Neuronal stem cell (in vitro differentiated cells): Measurements from ENCODE around the gene TNNT1.
A peak's percentile ranks its signal among the peaks of the same experiment; 100 is the strongest.

Source experiments
- DNase-seq: peaks from one replicate; pipeline ENCODE4 v3.0.0-alpha.2; 2013; ENCODE audit warnings: low spot score
- H2AFZ ChIP-seq: one replicate; pipeline ENCODE4 v1.6.1; 2013; ENCODE audit warnings: mild to moderate bottlenecking, low read length, inconsistent platforms
- H2AK5ac ChIP-seq: 2 replicates; pipeline ENCODE4 v1.6.1; 2013; ENCODE audit warnings: low read depth, mild to moderate bottlenecking, inconsistent platforms, low read length, moderate library complexity, mixed read lengths
- H2BK120ac ChIP-seq: 2 replicates; pipeline ENCODE4 v1.6.1; 2013; ENCODE audit warnings: low read depth, mild to moderate bottlenecking, inconsistent platforms, low read length, moderate library complexity, mixed read lengths
- H2BK12ac ChIP-seq: one replicate; pipeline ENCODE4 v1.6.1; 2013; ENCODE audit warnings: low read length, inconsistent platforms
- H2BK15ac ChIP-seq: 2 replicates; pipeline ENCODE4 v1.6.1; 2013; ENCODE audit warnings: mild to moderate bottlenecking, low read length, inconsistent platforms, mixed read lengths
- H2BK5ac ChIP-seq: one replicate; pipeline ENCODE4 v1.6.1; 2013; ENCODE audit warnings: inconsistent platforms, mild to moderate bottlenecking, low read length, moderate library complexity
- H3K14ac ChIP-seq: one replicate; pipeline ENCODE4 v1.6.1; 2013; ENCODE audit warnings: low read length, inconsistent platforms
- H3K18ac ChIP-seq: 2 replicates; pipeline ENCODE4 v1.6.1; 2013; ENCODE audit warnings: low read length, inconsistent platforms
- H3K23ac ChIP-seq: 2 replicates; pipeline ENCODE4 v1.6.1; 2013; ENCODE audit warnings: low read depth, mild to moderate bottlenecking, mixed read lengths, low read length, inconsistent platforms; ENCODE audit not compliant: poor library complexity
- H3K27ac ChIP-seq: replicated peaks from 3 replicates; pipeline ENCODE4 v1.5.1; 2013; ENCODE audit warnings: low read length, inconsistent platforms
- H3K27me3 ChIP-seq, 3 experiments: 2 replicates each; pipeline ENCODE4 v1.6.1; 2013; ENCODE audit warnings: low read length in 3 of 3, mild to moderate bottlenecking in 2 of 3, inconsistent platforms in 1 of 3, low read depth in 1 of 3, mixed read lengths in 1 of 3, moderate library complexity in 1 of 3; ENCODE audit not compliant: control insufficient read depth in 3 of 3, insufficient read depth in 3 of 3
- H3K36me3 ChIP-seq, 2 donors: replicated peaks in 1 of 2; 2 replicates each; pipeline ENCODE4 v1.6.1; 2013; ENCODE audit warnings: low read length in 2 of 2; ENCODE audit not compliant: control insufficient read depth in 2 of 2, insufficient read depth in 2 of 2
- H3K4ac ChIP-seq: 2 replicates; pipeline ENCODE4 v1.6.1; 2013; ENCODE audit warnings: inconsistent platforms, mild to moderate bottlenecking, low read length, moderate library complexity
- H3K4me1 ChIP-seq, 2 donors: 1 replicate in 1 of 2; 2 replicates in 1 of 2; pipeline ENCODE4 v1.6.1; 2013; ENCODE audit warnings: low read length in 2 of 2, low read depth in 1 of 2; ENCODE audit not compliant: control insufficient read depth in 2 of 2, insufficient read depth in 1 of 2
- H3K4me2 ChIP-seq: one replicate; pipeline ENCODE4 v1.6.1; 2013; ENCODE audit warnings: mild to moderate bottlenecking, low read length, inconsistent platforms; ENCODE audit not compliant: insufficient read depth, poor library complexity, severe bottlenecking
- H3K4me3 ChIP-seq, 2 donors: 2 replicates each; pipeline ENCODE4 v1.5.1; 2013; ENCODE audit warnings: low read length in 2 of 2, mild to moderate bottlenecking in 2 of 2, inconsistent platforms in 1 of 2, moderate library complexity in 1 of 2
- H3K79me1 ChIP-seq: one replicate; pipeline ENCODE4 v1.6.1; 2013; ENCODE audit warnings: low read depth, mild to moderate bottlenecking, inconsistent platforms, low read length, moderate library complexity
- H3K9ac ChIP-seq: one replicate; pipeline ENCODE4 v1.6.1; 2013; ENCODE audit warnings: mild to moderate bottlenecking, low read depth, low read length, inconsistent platforms; ENCODE audit not compliant: poor library complexity
- H3K9me3 ChIP-seq, 2 donors: replicated peaks in 1 of 2; 2 replicates each; pipeline versions ENCODE3 to v1.6.1; 2013; ENCODE audit warnings: low read length in 2 of 2, mild to moderate bottlenecking in 2 of 2, inconsistent platforms in 1 of 2, low read depth in 1 of 2, mixed read lengths in 1 of 2, moderate library complexity in 1 of 2; ENCODE audit not compliant: control insufficient read depth in 2 of 2, insufficient read depth in 1 of 2
- H4K8ac ChIP-seq: one replicate; pipeline ENCODE4 v1.6.1; 2013; ENCODE audit warnings: low read depth, mild to moderate bottlenecking, inconsistent platforms, low read length, moderate library complexity
- H4K91ac ChIP-seq: one replicate; pipeline ENCODE4 v1.6.1; 2013; ENCODE audit warnings: low read length, low read depth, mild to moderate bottlenecking, inconsistent platforms; ENCODE audit not compliant: poor library complexity
- WGBS, 2 donors: extraction: QIAGEN DNeasy Blood & Tissue Kit; methylation state at CpG; one replicate each; pipeline ENCODE4 v1.1.7; 2013; ENCODE audit warnings: missing lambda C conversion rate in 2 of 2, mixed read lengths in 1 of 2; ENCODE audit not compliant: insufficient read length in 2 of 2, insufficient replicate concordance in 1 of 2; ENCODE audit errors: extremely low coverage in 2 of 2; 5-methylcytosine and 5-hydroxymethylcytosine counted together

The TNNT1 gene

DNA sequence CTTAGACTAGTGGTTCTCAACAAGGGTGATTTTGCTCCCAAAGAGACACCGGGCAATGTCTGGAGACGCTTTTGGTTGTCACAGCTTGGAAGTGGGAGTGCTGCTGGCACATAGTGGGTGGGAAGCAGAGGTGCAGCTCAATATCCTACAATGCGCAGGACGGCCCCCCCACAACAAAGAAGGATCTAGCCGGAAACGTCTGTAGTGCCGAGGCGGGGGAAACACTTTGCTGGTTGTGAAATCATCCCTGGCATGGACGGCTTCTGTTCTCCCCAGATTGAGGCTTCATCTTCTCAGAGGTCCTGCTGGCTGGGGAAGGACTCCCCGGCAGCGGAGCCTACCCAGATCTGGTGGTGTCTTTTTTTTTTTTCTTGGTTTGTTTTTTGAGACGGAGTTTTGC, 44.5 kb upstream of the TNNT1 start:
- Histone ChIP-seq H3K4ac (no peak overlapping the region), H2AFZ (no peak overlapping the region), H2BK15ac (no peak overlapping the region), H3K4me3 (no peak overlapping the region), H3K9me3 (no peaks in the 10 kb centered on the region), H2BK12ac (no peak overlapping the region), H3K4me2 (no peak overlapping the region), H3K9ac (no peak overlapping the region), H3K79me1 (no peaks in the 10 kb centered on the region), H3K36me3 (no peaks in the 10 kb centered on the region), H2AK5ac (no peak overlapping the region), H3K27me3 (no peaks in the 10 kb centered on the region), H4K91ac (no peak overlapping the region), H2BK120ac (no peak overlapping the region), H2BK5ac (no peak overlapping the region), H3K14ac (no peak overlapping the region), H3K27ac (no peak overlapping the region), H3K4me1 (peaks cover 0 to 3% of the 10 kb centered on the region in 2 donors), H3K23ac (no peak overlapping the region), H4K8ac (no peak overlapping the region), H3K18ac (no peak overlapping the region)
- no peak for DNase-seq
- no CpG with 5 or more reads among the region's 12 CpGs for WGBS, 2 donors

DNA sequence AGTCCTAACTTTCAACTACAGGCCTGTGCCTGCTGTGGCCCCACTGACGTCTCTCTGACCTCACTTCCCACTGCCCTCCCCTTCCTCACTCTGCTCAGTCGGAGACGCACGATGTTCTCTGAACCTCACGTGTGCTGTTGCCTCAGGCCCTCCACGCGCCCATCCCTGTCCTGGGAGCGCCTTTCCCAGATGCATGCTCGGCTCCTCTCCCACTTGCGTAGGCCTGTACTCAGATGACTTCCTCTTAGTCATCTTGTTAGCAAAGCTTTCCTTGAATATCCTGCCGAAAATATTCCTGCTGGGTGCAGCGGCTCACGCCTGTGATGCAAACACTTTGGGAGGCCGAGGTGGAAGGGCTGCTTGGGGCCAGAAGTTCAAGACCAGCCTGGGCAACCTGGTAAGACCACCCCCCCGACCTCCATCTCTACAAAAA, 40.4 kb upstream of the TNNT1 start:
- Histone ChIP-seq H3K36me3 (no peaks in the 10 kb centered on the region), H3K9ac (no peak overlapping the region), H2BK5ac (no peak overlapping the region), H4K8ac (no peak overlapping the region), H3K18ac (no peak overlapping the region), H2BK12ac (no peak overlapping the region), H3K4me1 (peaks cover 0 to 2% of the 10 kb centered on the region in 2 donors), H3K27ac (no peak overlapping the region), H2AFZ (peak overlapping the region; percentile 62), H4K91ac (no peak overlapping the region), H2BK120ac (no peak overlapping the region), H3K4me2 (no peak overlapping the region), H2BK15ac (no peak overlapping the region), H3K9me3 (no peaks in the 10 kb centered on the region), H3K27me3 (peaks cover 0 to 14% (median 0%) of the 10 kb centered on the region in 3 experiments), H3K23ac (no peak overlapping the region), H3K4me3 (no peak overlapping the region), H3K79me1 (no peaks in the 10 kb centered on the region), H3K4ac (no peak overlapping the region), H3K14ac (no peak overlapping the region), H2AK5ac (no peak overlapping the region)
- no peak for DNase-seq
- WGBS, 2 donors, result no CpG with 5 or more reads among the region's 15 CpGs

DNA sequence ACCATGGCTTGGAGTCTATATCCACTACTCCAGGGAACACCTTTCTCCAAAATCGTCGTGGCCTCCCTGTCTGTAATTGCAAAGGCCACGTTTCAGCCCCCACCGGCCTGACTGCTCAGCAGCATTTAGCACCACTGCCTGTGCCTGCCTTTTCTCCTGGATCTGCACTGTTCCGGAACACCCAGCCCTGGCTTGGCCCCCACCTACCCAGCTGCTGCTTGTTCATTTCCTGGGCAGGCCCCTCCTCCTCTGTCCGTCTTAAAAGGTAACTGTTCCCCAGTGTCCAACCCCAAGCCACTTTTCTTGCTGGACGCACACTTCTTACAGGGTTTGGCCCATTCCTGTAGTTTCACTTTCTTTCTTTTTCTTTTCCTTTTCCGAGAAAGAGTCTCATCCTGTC, 39.6 kb upstream of the TNNT1 start:
- Histone ChIP-seq H3K4me1 (peaks cover 0 to 2% of the 10 kb centered on the region in 2 donors), H3K27me3 (peaks cover 0 to 14% (median 0%) of the 10 kb centered on the region in 3 experiments), H3K9ac (no peak overlapping the region), H3K79me1 (no peaks in the 10 kb centered on the region), H2BK15ac (no peak overlapping the region), H3K4me2 (peak overlapping the region; percentile 11), H2BK12ac (no peak overlapping the region), H2AFZ (peak overlapping the region; percentile 81), H3K18ac (no peak overlapping the region), H3K36me3 (no peaks in the 10 kb centered on the region), H3K27ac (no peak overlapping the region), H3K4ac (no peak overlapping the region), H2BK5ac (no peak overlapping the region), H4K91ac (no peak overlapping the region), H3K9me3 (no peaks in the 10 kb centered on the region), H4K8ac (peak overlapping the region; percentile 17), H3K23ac (no peak overlapping the region), H3K4me3 (no peak overlapping the region), H2BK120ac (no peak overlapping the region), H3K14ac (no peak overlapping the region), H2AK5ac (no peak overlapping the region)
- no CpG with 5 or more reads among the region's 8 CpGs for WGBS, 2 donors
- no peak for DNase-seq

DNA sequence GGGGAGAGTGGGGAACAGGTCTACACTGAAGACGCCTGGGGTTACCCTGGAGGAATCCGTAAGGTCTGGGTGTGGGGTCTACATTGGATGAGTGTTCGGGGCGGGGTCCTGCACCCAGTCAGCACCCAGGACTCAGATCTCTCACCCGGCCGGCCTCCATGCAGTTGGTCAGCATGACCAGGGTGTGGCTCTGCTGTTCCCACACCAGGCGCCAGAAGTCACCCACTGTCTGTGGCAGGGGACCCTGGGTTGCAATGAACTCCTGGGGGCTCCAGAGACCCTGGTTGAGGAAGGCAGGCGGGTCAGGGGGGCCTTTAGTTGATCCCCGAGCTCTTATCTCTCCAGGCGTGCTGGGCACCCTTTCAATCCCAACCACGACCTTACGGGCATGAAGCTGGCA, 37.1 kb upstream of the TNNT1 start:
- H3K9ac ChIP-seq, result no peak overlapping the region
- H3K4me3 ChIP-seq, result no peak overlapping the region
- no peak for DNase-seq

More for the DNA sequence above, 37.1 kb upstream of the TNNT1 start:
- Histone ChIP-seq H3K14ac (no peak overlapping the region), H2BK15ac (no peak overlapping the region), H3K4me2 (no peak overlapping the region), H3K4me1 (peaks cover 0 to 2% of the 10 kb centered on the region in 2 donors), H4K91ac (no peak overlapping the region), H3K27me3 (peaks cover 0 to 29% (median 11%) of the 10 kb centered on the region in 3 experiments), H2BK5ac (no peak overlapping the region), H2BK120ac (no peak overlapping the region), H2AK5ac (peak overlapping the region; percentile 36), H3K36me3 (no peaks in the 10 kb centered on the region), H2BK12ac (no peak overlapping the region), H3K23ac (no peak overlapping the region), H3K27ac (no peak overlapping the region), H4K8ac (no peak overlapping the region), H3K18ac (no peak overlapping the region), H2AFZ (no peak overlapping the region), H3K4ac (no peak overlapping the region), H3K79me1 (no peaks in the 10 kb centered on the region), H3K9me3 (no peaks in the 10 kb centered on the region)
- no CpG with 5 or more reads among the region's 12 CpGs for WGBS, 2 donors
